HG02943 (cell line): Measurements from ENCODE around the gene SVIL.

Experiments used
- ATAC-seq: cut with Tn5 transposase; IDR thresholded peaks from one replicate; pipeline ENCODE4 v1.9.1; 2021; ENCODE audit warnings: mild to moderate bottlenecking, low read depth, moderate library complexity; ENCODE audit not compliant: unreplicated experiment

Gene SVIL

GRCh38 chr10:29651767-29652166, 17.0 kb upstream of the SVIL start:
- no peak for ATAC-seq

- no peak for ATAC-seq
Observed at GRCh38 chr10:29650552-29650944, 15.8 kb upstream of the SVIL start.

GRCh38 chr10:29649561-29650551, 15.1 kb upstream of the SVIL start:
- no peak for ATAC-seq

- ATAC-seq, result no peak
Observed at GRCh38 chr10:29648983-29649268, 14.2 kb upstream of the SVIL start.

- no peak for ATAC-seq
Observed at GRCh38 chr10:29648114-29648982, 13.6 kb upstream of the SVIL start.

- no peak for ATAC-seq
Observed at GRCh38 chr10:29647478-29647877, 12.7 kb upstream of the SVIL start.

- ATAC-seq, result no peak
Observed at GRCh38 chr10:29646960-29647461, 12.2 kb upstream of the SVIL start.

- ATAC-seq, result no peak
Observed at GRCh38 chr10:29646238-29646902, 11.6 kb upstream of the SVIL start.

GRCh38 chr10:29643771-29644501, 9.2 kb upstream of the SVIL start:
- ATAC-seq, result no peak

GRCh38 chr10:29642990-29643389, 8.2 kb upstream of the SVIL start:
- no peak for ATAC-seq

- no peak for ATAC-seq
Observed at GRCh38 chr10:29637537-29637936, 2.8 kb upstream of the SVIL start.

GRCh38 chr10:29636178-29636577, 1.4 kb upstream of the SVIL start:
- ATAC-seq, result no peak

GRCh38 chr10:29635711-29636144, 957 bp upstream of the SVIL start:
- peak; percentile 83 for ATAC-seq

- ATAC-seq, result no peak
Observed at GRCh38 chr10:29634105-29634504, 666 bp downstream of the SVIL start.

GRCh38 chr10:29631049-29631339, 3.8 kb downstream of the SVIL start:
- ATAC-seq, result no peak

- no peak for ATAC-seq
Observed at GRCh38 chr10:29630205-29631048, 4.3 kb downstream of the SVIL start.

GRCh38 chr10:29628912-29629526, 5.8 kb downstream of the SVIL start:
- ATAC-seq, result no peak

GRCh38 chr10:29628311-29628710, 6.5 kb downstream of the SVIL start:
- no peak for ATAC-seq
